SK-N-MC (cell line): Measurements from ENCODE around the gene FAM237B.

Source experiments
- EZH2 ChIP-seq: fragments of 200-600 bp; sonication (generic); IDR thresholded peaks from one replicate; pipeline ENCODE4 v1.6.1; 2017; ENCODE audit warnings: antibody characterized with exemption
- POLR2AphosphoS5 ChIP-seq: IDR thresholded peaks from 2 replicates; pipeline ENCODE4 v1.6.1; 2012; ENCODE audit warnings: mild to moderate bottlenecking, low read depth, low read length, borderline replicate concordance

DNA sequence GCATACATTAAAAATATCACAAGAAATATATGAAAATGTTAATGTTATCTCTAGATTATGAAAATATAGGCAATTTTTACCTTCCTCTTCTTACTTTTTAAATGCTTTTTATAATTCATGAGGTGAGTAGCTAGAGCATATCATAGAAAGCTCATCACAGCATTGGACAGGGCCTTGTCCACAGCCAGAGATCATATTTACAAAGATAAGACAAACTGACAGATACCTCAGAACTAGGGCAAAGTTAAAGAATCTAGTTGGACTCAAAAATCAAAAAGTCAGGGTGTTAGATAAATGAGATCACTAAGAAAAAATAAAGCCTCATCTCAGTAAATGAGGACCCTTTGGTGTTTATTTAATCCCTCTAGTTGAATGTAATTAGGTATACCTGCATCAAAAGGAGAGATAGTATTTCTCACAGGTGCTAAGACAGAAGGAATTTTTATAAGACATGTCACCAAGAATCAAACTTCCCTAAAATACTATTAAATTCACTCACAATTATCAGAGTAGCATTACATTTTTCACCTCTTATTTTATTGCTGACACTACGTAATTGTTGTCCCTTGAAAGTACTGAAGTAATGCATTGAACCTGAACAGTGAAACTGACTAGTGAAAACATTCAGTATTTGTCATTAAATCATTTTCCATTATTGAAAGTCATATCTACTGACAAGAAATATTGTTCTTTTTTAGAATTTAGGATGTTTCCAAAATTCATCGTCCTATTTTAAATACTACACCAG lies 50.5 kb downstream of the FAM237B start:
- no peak for TF ChIP-seq EZH2
- no peak for TF ChIP-seq POLR2AphosphoS5
